Measurements from ENCODE around the gene PIPOX.

Gene PIPOX

GRCh38 chr17:29050176-29050575, 7.2 kb downstream of the PIPOX start:
- Mint-ChIP-seq H3K27ac (no peak overlapping the region), H3K4me3 (no peak overlapping the region), H3K36me3 (no peaks in the 10 kb centered on the region), H3K4me1 (peaks cover 16% of the 10 kb centered on the region), H3K9me3 (no peaks in the 10 kb centered on the region), H3K27me3 (peaks cover 12% of the 10 kb centered on the region)
- ATAC-seq, result no peak

- H3K4me1 Mint-ChIP-seq, result peaks cover 12% of the 10 kb centered on the region
- H3K9me3 Mint-ChIP-seq, result no peaks in the 10 kb centered on the region
- no peaks in the 10 kb centered on the region for H3K36me3 Mint-ChIP-seq
- H3K27me3 Mint-ChIP-seq, result peaks cover 12% of the 10 kb centered on the region
- no peak for ATAC-seq
- no peak overlapping the region for H3K4me3 Mint-ChIP-seq
- H3K27ac Mint-ChIP-seq, result no peak overlapping the region
Observed at GRCh38 chr17:29051194-29051593, 8.3 kb downstream of the PIPOX start.

GRCh38 chr17:29051731-29052130, 8.8 kb downstream of the PIPOX start:
- ATAC-seq, result no peak
- H3K27ac Mint-ChIP-seq, result no peak overlapping the region
- H3K4me3 Mint-ChIP-seq, result no peak overlapping the region
- no peaks in the 10 kb centered on the region for H3K36me3 Mint-ChIP-seq
- H3K27me3 Mint-ChIP-seq, result peaks cover 12% of the 10 kb centered on the region
- H3K9me3 Mint-ChIP-seq, result no peaks in the 10 kb centered on the region
- peaks cover 11% of the 10 kb centered on the region for H3K4me1 Mint-ChIP-seq

GRCh38 chr17:29054835-29055234, 11.9 kb downstream of the PIPOX start:
- H3K27me3 Mint-ChIP-seq, result peaks cover 8% of the 10 kb centered on the region
- H3K9me3 Mint-ChIP-seq, result no peaks in the 10 kb centered on the region
- H3K36me3 Mint-ChIP-seq, result no peaks in the 10 kb centered on the region

GRCh38 chr17:29057361-29057760, 14.4 kb downstream of the PIPOX start:
- ATAC-seq, result no peak

More at GRCh38 chr17:29054835-29055234, 11.9 kb downstream of the PIPOX start:
- no peak for ATAC-seq
- no peaks in the 10 kb centered on the region for H3K4me1 Mint-ChIP-seq
- no peak overlapping the region for H3K27ac Mint-ChIP-seq
- H3K4me3 Mint-ChIP-seq, result no peak overlapping the region

GRCh38 chr17:29058391-29058790, 15.4 kb downstream of the PIPOX start:
- Mint-ChIP-seq H3K4me1 (no peaks in the 10 kb centered on the region), H3K27ac (no peak overlapping the region), H3K9me3 (no peaks in the 10 kb centered on the region), H3K27me3 (no peaks in the 10 kb centered on the region), H3K4me3 (no peak overlapping the region), H3K36me3 (no peaks in the 10 kb centered on the region)
- no peak for ATAC-seq

More at GRCh38 chr17:29057361-29057760, 14.4 kb downstream of the PIPOX start:
- no peaks in the 10 kb centered on the region for H3K9me3 Mint-ChIP-seq
- H3K4me1 Mint-ChIP-seq, result no peaks in the 10 kb centered on the region
- H3K36me3 Mint-ChIP-seq, result no peaks in the 10 kb centered on the region
- H3K27me3 Mint-ChIP-seq, result no peaks in the 10 kb centered on the region
- H3K27ac Mint-ChIP-seq, result no peak overlapping the region
- no peak overlapping the region for H3K4me3 Mint-ChIP-seq

GRCh38 chr17:29059281-29059680, 16.3 kb downstream of the PIPOX start:
- Mint-ChIP-seq H3K4me1 (no peaks in the 10 kb centered on the region), H3K27me3 (no peaks in the 10 kb centered on the region), H3K4me3 (no peak overlapping the region), H3K36me3 (no peaks in the 10 kb centered on the region), H3K9me3 (no peaks in the 10 kb centered on the region), H3K27ac (no peak overlapping the region)
- ATAC-seq, result no peak

GRCh38 chr17:29060475-29060874, 17.5 kb downstream of the PIPOX start:
- H3K4me1 Mint-ChIP-seq, result no peaks in the 10 kb centered on the region
- no peaks in the 10 kb centered on the region for H3K27me3 Mint-ChIP-seq
- no peaks in the 10 kb centered on the region for H3K36me3 Mint-ChIP-seq
- H3K4me3 Mint-ChIP-seq, result no peak overlapping the region
- no peak for ATAC-seq
- no peak overlapping the region for H3K27ac Mint-ChIP-seq
- H3K9me3 Mint-ChIP-seq, result no peaks in the 10 kb centered on the region

GRCh38 chr17:29061036-29061435, 18.1 kb downstream of the PIPOX start:
- H3K27ac Mint-ChIP-seq, result no peak overlapping the region
- H3K4me1 Mint-ChIP-seq, result no peaks in the 10 kb centered on the region
- H3K4me3 Mint-ChIP-seq, result no peak overlapping the region
- H3K27me3 Mint-ChIP-seq, result no peaks in the 10 kb centered on the region
- H3K36me3 Mint-ChIP-seq, result no peaks in the 10 kb centered on the region
- no peaks in the 10 kb centered on the region for H3K9me3 Mint-ChIP-seq
- no peak for ATAC-seq

- no peak for ATAC-seq
- Mint-ChIP-seq H3K4me1 (no peaks in the 10 kb centered on the region), H3K27me3 (no peaks in the 10 kb centered on the region), H3K36me3 (no peaks in the 10 kb centered on the region), H3K4me3 (no peak overlapping the region), H3K27ac (no peak overlapping the region), H3K9me3 (no peaks in the 10 kb centered on the region)
Observed at GRCh38 chr17:29062215-29062614, 19.3 kb downstream of the PIPOX start.

GRCh38 chr17:29063992-29064391, 21.1 kb downstream of the PIPOX start:
- no peak overlapping the region for H3K27ac Mint-ChIP-seq
- H3K4me3 Mint-ChIP-seq, result no peak overlapping the region
- no peaks in the 10 kb centered on the region for H3K9me3 Mint-ChIP-seq
- H3K4me1 Mint-ChIP-seq, result no peaks in the 10 kb centered on the region
- no peak for ATAC-seq
- H3K36me3 Mint-ChIP-seq, result no peaks in the 10 kb centered on the region
- H3K27me3 Mint-ChIP-seq, result no peaks in the 10 kb centered on the region

GRCh38 chr17:29066047-29066446, 23.1 kb downstream of the PIPOX start:
- H3K27me3 Mint-ChIP-seq, result no peaks in the 10 kb centered on the region
- H3K27ac Mint-ChIP-seq, result no peak overlapping the region
- no peaks in the 10 kb centered on the region for H3K36me3 Mint-ChIP-seq
- no peaks in the 10 kb centered on the region for H3K4me1 Mint-ChIP-seq
- no peak overlapping the region for H3K4me3 Mint-ChIP-seq
- H3K9me3 Mint-ChIP-seq, result no peaks in the 10 kb centered on the region
- no peak for ATAC-seq

- Mint-ChIP-seq H3K27ac (no peak overlapping the region), H3K36me3 (no peaks in the 10 kb centered on the region), H3K27me3 (no peaks in the 10 kb centered on the region), H3K4me1 (no peaks in the 10 kb centered on the region), H3K4me3 (no peak overlapping the region), H3K9me3 (no peaks in the 10 kb centered on the region)
- ATAC-seq, result no peak
Observed at GRCh38 chr17:29066606-29067005, 23.7 kb downstream of the PIPOX start.

- Mint-ChIP-seq H3K9me3 (no peaks in the 10 kb centered on the region), H3K4me1 (peaks cover 6% of the 10 kb centered on the region), H3K27ac (no peak overlapping the region), H3K27me3 (no peaks in the 10 kb centered on the region), H3K4me3 (no peak overlapping the region), H3K36me3 (no peaks in the 10 kb centered on the region)
- ATAC-seq, result no peak
Observed at GRCh38 chr17:29068818-29069217, 25.9 kb downstream of the PIPOX start.

GRCh38 chr17:29069526-29070041, 26.6 kb downstream of the PIPOX start:
- H3K36me3 Mint-ChIP-seq, result no peaks in the 10 kb centered on the region
- no peak for ATAC-seq
- H3K4me1 Mint-ChIP-seq, result peaks cover 6% of the 10 kb centered on the region
- no peak overlapping the region for H3K27ac Mint-ChIP-seq
- H3K4me3 Mint-ChIP-seq, result no peak overlapping the region
- no peaks in the 10 kb centered on the region for H3K9me3 Mint-ChIP-seq
- H3K27me3 Mint-ChIP-seq, result no peaks in the 10 kb centered on the region

GRCh38 chr17:29070308-29070707, 27.4 kb downstream of the PIPOX start:
- no peaks in the 10 kb centered on the region for H3K27me3 Mint-ChIP-seq
- H3K9me3 Mint-ChIP-seq, result no peaks in the 10 kb centered on the region
- no peak for ATAC-seq
- no peak overlapping the region for H3K27ac Mint-ChIP-seq
- peaks cover 6% of the 10 kb centered on the region for H3K4me1 Mint-ChIP-seq
- no peaks in the 10 kb centered on the region for H3K36me3 Mint-ChIP-seq
- no peak overlapping the region for H3K4me3 Mint-ChIP-seq

GRCh38 chr17:29070781-29071180, 27.8 kb downstream of the PIPOX start:
- no peak for ATAC-seq

More at GRCh38 chr17:29070781-29071180, 27.8 kb downstream of the PIPOX start:
- H3K4me3 Mint-ChIP-seq, result no peak overlapping the region
- H3K27ac Mint-ChIP-seq, result no peak overlapping the region
- H3K27me3 Mint-ChIP-seq, result no peaks in the 10 kb centered on the region
- H3K36me3 Mint-ChIP-seq, result no peaks in the 10 kb centered on the region
- H3K9me3 Mint-ChIP-seq, result no peaks in the 10 kb centered on the region
- H3K4me1 Mint-ChIP-seq, result peaks cover 6% of the 10 kb centered on the region
